Measurements from ENCODE around the gene ZNF331.

GRCh38 chr19:53520163-53520546, 17.8 kb upstream of the ZNF331 start:
- TF ChIP-seq CTCF (conservative IDR thresholded peaks at IDR 0.05; ENCODE audit: low read depth, low read length), result no peak
- no peak for TF ChIP-seq EZH2 (IDR thresholded peaks at IDR 0.05; ENCODE audit: borderline replicate concordance, low read depth, low read length, poor library complexity, severe bottlenecking)
